Parietal lobe (tissue), 2 donors: ENCODE measurements around the gene FBXO47. TPM values are rescaled to one million over a fixed set of nuclear protein-coding genes. Genes with fewer than 3 reads are reported as not detected.

Source experiments
- small RNA-seq: library from RNA; depleted of rRNA; stranded (forward); fragments of <200 nt; gene quantifications from one replicate; pipeline ENCODE3, GENCODE V24; 2014; ENCODE audit warnings: low replicate concordance
- total RNA-seq: library from RNA; depleted of rRNA; stranded (reverse); fragments of >200 nt; gene quantifications from one replicate; pipeline ENCODE4 v1.2.3, GENCODE V29; 2014

FBXO47 gene, protein sequence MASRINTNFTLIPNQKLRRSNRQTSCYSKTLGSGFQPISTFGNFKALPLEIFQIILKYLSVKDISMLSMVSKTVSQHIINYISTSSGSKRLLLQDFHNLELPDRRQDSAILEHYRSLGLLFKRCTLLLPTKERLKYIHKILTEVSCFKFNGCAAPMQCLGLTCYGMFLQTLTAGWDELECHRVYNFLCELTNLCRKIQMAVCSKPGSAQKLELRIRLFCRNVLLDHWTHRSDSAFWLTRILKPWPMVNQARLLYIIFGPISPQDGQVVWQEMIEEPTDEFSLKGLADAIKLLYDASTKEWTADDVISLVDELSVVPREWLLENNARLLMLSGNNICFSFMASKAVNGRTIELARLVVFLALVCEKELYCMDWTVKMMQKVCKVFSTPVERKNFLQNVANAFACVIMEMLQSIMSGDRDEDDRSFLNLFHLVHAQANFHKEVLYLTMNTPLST
- total RNA-seq = not detected

DNA sequence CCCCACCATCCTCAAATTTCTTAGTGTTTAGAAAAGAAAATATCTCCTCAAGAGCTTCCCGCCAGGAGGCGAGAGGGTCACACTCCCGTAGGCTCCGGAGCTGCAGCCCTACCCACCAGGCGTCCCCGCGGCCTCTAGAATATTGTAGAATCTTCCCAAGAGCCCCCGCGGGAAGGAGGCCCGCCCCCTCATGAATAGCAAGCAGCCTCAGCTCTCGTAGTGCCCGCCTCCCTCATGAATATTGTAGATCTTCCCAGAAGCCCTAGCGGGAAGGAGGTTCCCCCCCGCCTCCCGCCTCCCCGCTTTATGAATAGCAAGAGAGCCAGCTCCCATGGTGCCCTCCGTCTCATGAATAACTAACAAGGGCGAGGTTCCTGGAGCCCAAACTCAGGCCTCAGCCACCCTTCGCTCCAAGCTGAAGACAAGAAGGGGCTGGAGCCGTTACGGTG is at the start of gene FBXO47:
Gene FBXO47, minus strand, starts transcription at position 114 of the 449 bp plus-strand sequence. CDS start 4,378 bp downstream, outside the sequence.

DNA sequence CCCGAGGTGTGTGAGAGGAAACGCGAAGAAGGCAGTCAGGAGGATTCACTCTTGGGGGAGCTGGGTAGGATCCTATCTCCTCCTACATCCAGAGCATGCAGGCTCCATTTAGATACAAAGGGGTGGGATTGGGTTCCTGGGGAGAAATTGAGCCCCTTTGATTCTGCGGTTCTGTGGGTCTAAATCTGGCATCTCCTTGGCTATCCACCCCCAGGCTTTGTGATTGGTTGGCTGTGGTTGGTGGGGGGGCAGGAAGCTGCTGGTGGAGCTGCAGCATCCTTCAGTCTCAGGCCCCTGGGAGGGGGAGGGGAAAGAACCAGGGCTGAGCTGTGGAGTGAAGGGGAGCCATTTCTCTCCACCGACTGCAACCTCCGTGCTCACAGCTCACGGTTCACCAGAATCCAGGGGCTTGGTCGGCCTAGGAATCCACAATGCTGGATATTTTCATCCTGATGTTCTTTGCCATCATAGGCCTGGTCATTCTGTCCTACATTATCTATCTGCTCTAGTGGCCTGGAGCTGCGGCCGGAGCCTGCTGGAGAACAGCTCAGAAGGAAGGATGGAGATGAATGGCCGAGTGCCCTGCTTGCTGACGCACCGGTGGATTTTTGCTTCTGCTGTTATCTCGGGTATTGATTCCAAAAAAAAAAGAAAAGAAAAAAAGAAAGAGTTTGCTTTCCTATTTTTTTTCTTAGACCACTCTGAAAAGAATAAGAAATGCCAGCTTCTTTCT is 41.8 kb downstream of the FBXO47 start, which contains the start of gene LASP1NB:
Gene LASP1NB, plus strand, starts transcription at position 352 of the 733 bp plus-strand sequence.

Small RNAs within 50 kb of the gene (small RNA-seq; reads per million reads assigned to genes)
- gene MIR6779 = not detected

Other genes starting within 250 kb of the FBXO47 start
- 1.9 TPM for gene CISD3, start 237.1 kb downstream of the FBXO47 start, total RNA-seq
- gene PCGF2, start 219.1 kb downstream of the FBXO47 start, total RNA-seq = 15.7 TPM
- gene PSMB3, start 214.7 kb downstream of the FBXO47 start, total RNA-seq = 104 TPM
- 182 TPM for gene PIP4K2B, start 167.8 kb downstream of the FBXO47 start, total RNA-seq
- 8.1 TPM for gene CWC25, start 142.1 kb downstream of the FBXO47 start, total RNA-seq
- gene RPL23, start 113.7 kb downstream of the FBXO47 start, total RNA-seq = 917 TPM
- gene LASP1, start 97.3 kb downstream of the FBXO47 start, total RNA-seq = 77.9 TPM
- 10.3 TPM for gene PLXDC1, start 184.2 kb upstream of the FBXO47 start, total RNA-seq
- gene ARL5C, start 198.8 kb upstream of the FBXO47 start, total RNA-seq = not detected
- 37.9 TPM for gene CACNB1, start 230.3 kb upstream of the FBXO47 start, total RNA-seq
- 1,110 TPM for gene RPL19, start 232.9 kb upstream of the FBXO47 start, total RNA-seq